D721Med (cell line): ENCODE measurements around the gene AKAP7.

Source experiments
- DNase-seq: peaks from one replicate; pipeline ENCODE4 v3.0.0; 2011; ENCODE audit warnings: low spot score; ENCODE audit not compliant: insufficient read length
- FAIRE-seq: peaks from 2 replicates; lab custom pipeline; 2011; peaks lifted over from hg19 to GRCh38; lab: Jason Lieb, UNC
- CTCF ChIP-seq: IDR thresholded peaks from 2 replicates; pipeline ENCODE4 v1.5.1; 2012; ENCODE audit warnings: mild to moderate bottlenecking, control low read depth; ENCODE audit not compliant: insufficient read depth; ENCODE audit errors: missing control alignments

The AKAP7 gene

GRCh38 chr6:131303338-131303930, 168.2 kb downstream of the AKAP7 start:
- FAIRE-seq = no peak
- no peak for DNase-seq
- no peak for TF ChIP-seq CTCF

GRCh38 chr6:131305037-131305850, 170.0 kb downstream of the AKAP7 start:
- TF ChIP-seq CTCF = no peak
- DNase-seq = no peak
- no peak for FAIRE-seq

GRCh38 chr6:131309437-131309836, 174.2 kb downstream of the AKAP7 start:
- FAIRE-seq (no peak), DNase-seq (no peak)
- no peak for TF ChIP-seq CTCF

GRCh38 chr6:131314838-131315237, 179.6 kb downstream of the AKAP7 start:
- no peak for TF ChIP-seq CTCF
- no peak for DNase-seq
- FAIRE-seq = no peak

- FAIRE-seq (no peak), DNase-seq (no peak)
- no peak for TF ChIP-seq CTCF
Observed at GRCh38 chr6:131316654-131317053, 181.4 kb downstream of the AKAP7 start.

- no peak for DNase-seq
- no peak for TF ChIP-seq CTCF
- FAIRE-seq = no peak
Observed at GRCh38 chr6:131317516-131317915, 182.2 kb downstream of the AKAP7 start.

- FAIRE-seq (no peak), DNase-seq (no peak)
- TF ChIP-seq CTCF = no peak
Observed at GRCh38 chr6:131321589-131321988, 186.3 kb downstream of the AKAP7 start.
